Memory B cell (primary cell): ENCODE results near the gene UBC.
"Not testable (repeated sequence)": the region's sequence is repeated elsewhere in the genome, so short reads cannot be mapped to it uniquely, and the experiment has no call there.

Source experiments
- ATAC-seq: fragments of 150-1000 bp; cut with Tn5 transposase; 2 replicates; pipeline ENCODE4 v1.10.0; 2021; ENCODE audit warnings: low read depth, mild to moderate bottlenecking, moderate library complexity
- DNase-seq, 2 donors: peaks; one replicate each; pipeline ENCODE4 v3.0.0; 2022; ENCODE audit warnings: low spot score in 2 of 2
- H3K27ac Mint-ChIP-seq: one replicate; pipeline ENCODE4 v1.8.0; 2022; ENCODE audit warnings: mild to moderate bottlenecking, moderate library complexity, mixed read lengths
- H3K27me3 Mint-ChIP-seq: one replicate; pipeline ENCODE4 v1.8.0; 2022; ENCODE audit warnings: mixed read lengths
- H3K36me3 Mint-ChIP-seq: one replicate; pipeline ENCODE4 v1.8.0; 2022; ENCODE audit warnings: mild to moderate bottlenecking, mixed read lengths
- H3K4me1 Mint-ChIP-seq: one replicate; pipeline ENCODE4 v1.8.0; 2022; ENCODE audit warnings: mixed read lengths
- H3K4me3 Mint-ChIP-seq: one replicate; pipeline ENCODE4 v1.8.0; 2022; ENCODE audit warnings: mild to moderate bottlenecking, moderate library complexity, mixed read lengths
- H3K9me3 Mint-ChIP-seq: one replicate; pipeline ENCODE4 v1.8.0; 2022; ENCODE audit warnings: mixed read lengths

UBC gene

DNA sequence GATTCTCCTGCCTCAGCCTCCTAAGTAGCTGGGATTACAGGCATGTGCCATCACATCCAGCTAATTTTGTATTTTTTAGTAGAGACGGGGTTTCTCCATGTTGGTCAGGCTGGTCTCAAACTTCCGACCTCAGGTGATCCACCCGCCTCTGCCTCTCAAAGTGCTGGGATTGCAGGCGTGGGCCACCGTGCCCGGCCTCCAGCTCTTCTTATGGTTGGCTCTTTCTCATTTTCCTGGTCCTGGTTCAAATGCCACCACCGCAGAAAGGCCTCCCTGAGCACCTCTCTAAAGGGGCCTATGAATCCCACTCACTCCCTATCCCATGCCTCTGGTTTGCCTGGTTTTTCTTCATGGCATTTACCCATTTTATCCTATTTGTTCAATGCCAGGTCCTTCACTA, 11.3 kb upstream of the UBC start:
- H3K9me3 Mint-ChIP-seq, H3K36me3 Mint-ChIP-seq, H3K27me3 Mint-ChIP-seq, H3K4me3 Mint-ChIP-seq, DNase-seq, ATAC-seq: not testable (repeated sequence)
- peak overlapping the region; percentile 99 for H3K27ac Mint-ChIP-seq
- H3K4me1 Mint-ChIP-seq, result peaks cover 32% of the 10 kb centered on the region

DNA sequence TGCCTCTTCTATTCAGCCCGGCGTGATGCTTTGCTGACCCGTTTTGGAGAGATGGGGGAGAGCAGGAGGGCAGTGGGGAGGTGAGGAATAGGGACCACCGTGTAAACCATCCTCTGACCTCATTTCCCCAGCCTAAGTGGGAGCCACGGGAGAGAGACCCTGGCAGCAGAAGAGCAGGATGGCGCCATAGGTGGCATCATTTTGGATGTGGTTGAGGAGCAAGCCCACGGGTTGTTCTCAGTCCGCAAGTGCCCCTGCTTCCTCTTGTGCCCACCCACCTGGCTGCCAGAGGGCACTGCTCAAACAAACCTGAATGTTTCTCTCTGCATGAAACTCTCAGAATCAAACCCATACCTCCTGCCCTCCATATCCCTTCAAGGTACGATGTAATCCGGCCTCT, 10.7 kb upstream of the UBC start:
- peak overlapping the region; percentile 12 for H3K27ac Mint-ChIP-seq
- ATAC-seq (no peak), DNase-seq (no peak)
- H3K4me1 Mint-ChIP-seq, result peaks cover 38% of the 10 kb centered on the region
- H3K4me3 Mint-ChIP-seq, result no peak overlapping the region
- no peaks in the 10 kb centered on the region for H3K9me3 Mint-ChIP-seq
- no peaks in the 10 kb centered on the region for H3K27me3 Mint-ChIP-seq
- no peaks in the 10 kb centered on the region for H3K36me3 Mint-ChIP-seq

DNA sequence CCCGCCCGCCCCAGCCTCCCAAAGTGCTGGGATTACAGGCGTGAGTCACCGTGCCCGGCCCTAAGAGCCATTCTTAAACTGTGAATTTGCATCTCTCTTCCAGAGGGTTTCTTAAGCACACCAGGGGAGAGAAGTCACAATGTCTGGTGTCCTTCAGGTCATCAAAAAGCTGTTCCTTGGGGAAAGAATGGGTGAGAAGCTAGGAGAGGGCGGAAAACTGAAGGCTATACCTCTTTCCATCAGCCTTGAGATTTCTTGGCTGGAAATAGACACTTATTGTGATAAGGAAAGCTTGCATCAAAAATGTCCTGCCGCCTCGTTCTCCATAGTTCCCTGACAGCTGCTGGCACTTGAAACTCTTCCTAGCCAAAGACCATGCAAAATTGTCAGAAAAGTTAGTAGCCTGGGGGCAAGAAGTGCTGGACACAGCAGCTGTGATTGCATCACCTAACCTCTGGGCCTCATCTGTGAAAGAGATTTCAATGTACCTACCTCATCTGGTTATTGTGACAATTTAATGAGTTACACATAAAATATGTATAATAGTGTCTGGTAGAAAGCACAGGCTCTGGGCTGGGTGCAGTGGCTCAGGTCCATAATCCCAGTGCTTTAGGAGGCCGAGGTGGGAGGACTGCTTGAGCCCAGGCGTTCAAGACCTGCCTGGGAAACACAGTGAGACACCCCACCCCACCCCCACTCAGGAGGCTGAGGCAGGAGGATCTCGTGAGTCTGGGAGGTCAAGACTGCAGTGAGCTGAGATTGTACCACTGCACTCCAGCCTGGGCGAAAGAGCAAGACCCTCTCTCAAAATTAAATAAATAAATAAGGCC, 9.7 kb upstream of the UBC start:
- no peak for DNase-seq
- H3K4me3 Mint-ChIP-seq, result no peak overlapping the region
- H3K27me3 Mint-ChIP-seq, result no peaks in the 10 kb centered on the region
- no peaks in the 10 kb centered on the region for H3K9me3 Mint-ChIP-seq
- no peak overlapping the region for H3K27ac Mint-ChIP-seq
- H3K4me1 Mint-ChIP-seq, result peaks cover 42% of the 10 kb centered on the region
- ATAC-seq, result no peak
- H3K36me3 Mint-ChIP-seq, result no peaks in the 10 kb centered on the region

DNA sequence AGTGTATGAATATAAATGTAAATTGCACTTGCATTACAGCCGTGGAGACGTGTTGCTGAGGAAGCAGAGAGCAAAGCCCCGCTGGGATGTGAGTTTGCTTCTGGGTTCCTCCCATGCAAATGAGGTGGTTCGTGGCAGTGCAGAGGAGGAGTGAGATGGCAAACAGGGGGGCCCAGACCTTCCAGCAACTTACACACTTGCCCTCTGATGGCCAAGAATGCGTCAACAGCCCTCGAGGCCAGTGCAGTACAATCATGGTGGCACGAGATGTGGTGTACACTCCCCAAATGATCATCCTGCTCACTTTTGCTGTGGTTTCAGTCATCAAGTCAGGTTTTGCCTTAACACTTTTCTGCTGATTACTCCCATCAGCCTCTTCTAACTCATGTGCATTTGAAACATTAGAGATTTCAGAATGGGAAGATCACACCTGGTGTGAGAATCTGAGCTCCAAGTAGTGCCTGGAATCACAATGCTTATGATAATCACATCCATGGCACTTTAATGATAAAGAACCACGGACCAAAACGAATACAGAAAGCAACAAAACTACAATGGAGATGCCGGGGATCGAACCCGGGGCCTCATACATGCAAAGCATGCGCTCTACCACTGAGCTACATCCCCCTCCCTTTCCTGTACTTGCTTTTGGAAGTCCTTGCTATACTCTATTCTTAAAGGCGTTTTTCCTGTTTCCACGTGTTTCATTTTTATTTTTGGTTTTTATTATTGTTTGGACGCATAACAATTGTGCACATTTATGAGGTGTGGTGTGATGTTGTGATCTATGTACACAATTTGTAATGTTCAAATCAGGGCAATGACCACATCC, 7.0 kb upstream of the UBC start:
- DNase-seq, result peak; percentile 62 to 76
- H3K4me1 Mint-ChIP-seq, result peaks cover 46% of the 10 kb centered on the region
- H3K27ac Mint-ChIP-seq, result peak overlapping the region; percentile 99
- H3K9me3 Mint-ChIP-seq, result no peaks in the 10 kb centered on the region
- H3K36me3 Mint-ChIP-seq, result no peaks in the 10 kb centered on the region
- H3K4me3 Mint-ChIP-seq, result peak overlapping the region; percentile 86
- peak; percentile 62 for ATAC-seq
- H3K27me3 Mint-ChIP-seq, result no peaks in the 10 kb centered on the region

DNA sequence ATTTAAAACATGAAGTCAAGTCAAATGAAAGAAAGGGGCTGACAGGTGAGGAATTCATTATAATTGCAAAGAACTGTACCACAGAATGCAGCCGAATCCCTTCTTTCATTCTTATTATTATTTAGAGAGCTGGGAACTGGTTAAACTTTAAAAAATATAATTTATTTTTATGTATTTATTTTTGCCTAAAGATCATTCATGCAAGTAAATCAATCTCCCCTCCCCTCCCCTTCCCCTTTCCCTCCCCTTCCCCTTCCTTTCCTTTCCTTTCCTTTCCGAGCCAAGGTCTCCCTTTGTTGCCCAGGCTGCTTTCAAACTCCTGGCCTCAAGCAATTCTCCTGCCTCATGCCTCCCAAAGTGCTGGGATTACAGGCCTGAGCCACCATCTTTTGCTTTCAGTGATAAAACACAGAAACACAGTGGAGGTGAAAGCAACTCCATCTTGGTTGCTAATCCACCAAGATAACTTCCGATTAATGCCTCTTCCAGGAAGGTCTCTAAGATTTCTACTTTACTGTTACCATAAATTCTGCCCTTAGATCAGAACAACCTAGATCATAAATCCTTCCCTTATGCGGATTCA, 6.0 kb upstream of the UBC start:
- Mint-ChIP-seq H3K4me3 (peak overlapping the region; percentile 86), H3K9me3 (no peaks in the 10 kb centered on the region), H3K27me3 (no peaks in the 10 kb centered on the region), H3K36me3 (no peaks in the 10 kb centered on the region), H3K27ac (peak overlapping the region; percentile 99), H3K4me1 (peaks cover 47% of the 10 kb centered on the region)
- ATAC-seq (no peak), DNase-seq (no peak)

DNA sequence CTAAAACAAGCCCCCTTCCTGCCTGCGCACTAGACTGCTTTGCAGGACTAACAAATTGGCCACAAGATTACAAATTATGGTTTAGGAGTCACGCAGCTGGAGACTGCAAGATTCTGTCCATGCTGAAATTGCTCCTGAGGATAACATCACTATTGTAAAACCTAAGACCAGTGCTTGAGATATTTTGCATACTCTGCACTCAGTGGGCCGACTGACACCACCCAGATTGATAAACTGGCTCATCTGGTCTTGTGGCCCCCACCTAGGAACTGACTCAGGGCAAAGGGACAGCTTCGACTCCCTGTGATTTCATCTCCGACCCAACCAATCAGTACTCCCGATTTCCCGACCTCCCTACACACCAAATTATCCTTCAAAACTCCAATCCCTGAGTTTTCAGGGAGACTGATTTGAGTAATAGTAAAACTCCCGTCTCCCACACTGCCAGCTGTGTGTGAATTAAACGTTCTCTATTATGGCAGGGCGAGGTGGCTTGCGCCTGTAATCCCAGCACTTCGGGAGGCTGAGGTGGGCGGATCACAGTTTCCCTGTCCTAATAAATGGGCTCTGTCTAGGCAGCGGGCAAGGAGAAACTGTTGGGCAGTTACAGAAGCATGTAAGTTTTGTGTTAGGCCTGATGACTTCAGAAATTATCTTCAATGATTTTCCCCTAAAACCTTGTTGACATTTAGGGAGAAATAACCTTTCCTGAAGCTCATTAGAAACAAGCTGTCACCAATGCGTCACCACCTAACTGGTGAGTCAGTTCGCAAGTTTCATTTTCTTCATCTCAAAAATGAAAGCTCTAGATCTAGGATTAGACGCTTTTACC, 5.3 kb upstream of the UBC start:
- Mint-ChIP-seq H3K27ac (peak overlapping the region; percentile 99), H3K4me3 (peak overlapping the region; percentile 71), H3K36me3 (no peaks in the 10 kb centered on the region), H3K9me3 (no peaks in the 10 kb centered on the region), H3K27me3 (no peaks in the 10 kb centered on the region), H3K4me1 (peaks cover 50% of the 10 kb centered on the region)
- DNase-seq (no peak), ATAC-seq (peak; percentile 17)

DNA sequence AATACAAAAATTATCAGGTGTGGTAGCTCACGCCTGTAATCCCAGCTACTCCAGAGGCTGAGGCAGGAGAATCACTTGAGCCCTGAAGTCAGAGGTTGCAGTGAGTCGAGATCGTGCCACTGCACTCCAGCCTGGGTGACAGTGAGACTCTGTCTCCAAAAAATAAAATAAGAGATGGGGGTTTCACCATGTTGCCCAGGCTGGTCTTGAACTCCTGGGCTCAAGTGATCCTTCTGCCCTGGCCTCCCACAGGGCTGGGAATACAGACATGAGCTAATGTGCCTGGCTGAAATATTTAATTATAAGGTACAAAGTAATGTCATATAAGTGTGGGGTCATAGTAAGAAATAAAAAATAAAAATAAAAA, 4.2 kb upstream of the UBC start:
- not testable (repeated sequence) for H3K36me3 Mint-ChIP-seq, H3K9me3 Mint-ChIP-seq, ATAC-seq, H3K27me3 Mint-ChIP-seq, DNase-seq
- Mint-ChIP-seq H3K4me3 (peak overlapping the region; percentile 79), H3K27ac (peak overlapping the region; percentile 99), H3K4me1 (peaks cover 55% of the 10 kb centered on the region)

DNA sequence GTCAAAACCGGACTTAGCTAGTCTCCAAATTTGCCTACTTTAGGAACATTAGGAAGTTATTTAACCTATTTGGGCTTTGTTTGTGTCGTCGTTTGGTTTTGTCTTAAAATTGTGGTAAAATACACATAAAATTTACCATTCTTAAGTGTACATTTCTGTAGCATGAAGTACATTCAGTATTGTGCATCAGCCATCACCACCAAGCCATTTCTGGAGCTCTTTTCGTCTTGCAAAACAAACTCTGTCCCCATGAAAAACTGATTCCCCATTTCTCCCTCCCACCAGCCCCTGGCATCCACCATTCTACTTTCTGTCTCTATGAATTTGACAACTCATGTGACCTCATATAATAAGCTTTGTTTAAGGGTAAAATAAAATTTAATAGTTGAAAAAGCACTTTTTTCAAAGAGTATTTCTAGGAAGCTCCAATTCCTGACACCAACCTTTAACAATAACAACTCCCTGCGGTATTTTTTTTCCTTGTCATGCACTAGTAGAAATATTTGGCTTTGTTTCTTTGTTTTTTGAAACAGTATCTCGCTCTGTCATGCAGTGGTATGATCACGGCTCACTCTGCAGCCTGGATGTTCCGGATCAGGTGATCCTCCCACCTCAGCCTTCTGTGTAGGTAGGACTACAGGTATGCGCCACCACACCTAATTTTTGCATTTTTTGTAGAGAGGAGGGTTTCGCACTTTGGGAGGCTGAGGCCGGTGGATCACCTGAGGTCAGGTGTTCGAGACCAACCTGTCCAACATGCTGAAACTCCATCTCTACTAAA, 3.6 kb upstream of the UBC start:
- H3K4me3 Mint-ChIP-seq, result peak overlapping the region; percentile 79
- peak overlapping the region; percentile 99 for H3K27ac Mint-ChIP-seq
- no peaks in the 10 kb centered on the region for H3K27me3 Mint-ChIP-seq
- DNase-seq, result no peak
- no peak for ATAC-seq
- no peaks in the 10 kb centered on the region for H3K9me3 Mint-ChIP-seq
- peaks cover 12% of the 10 kb centered on the region for H3K36me3 Mint-ChIP-seq
- H3K4me1 Mint-ChIP-seq, result peaks cover 61% of the 10 kb centered on the region

DNA sequence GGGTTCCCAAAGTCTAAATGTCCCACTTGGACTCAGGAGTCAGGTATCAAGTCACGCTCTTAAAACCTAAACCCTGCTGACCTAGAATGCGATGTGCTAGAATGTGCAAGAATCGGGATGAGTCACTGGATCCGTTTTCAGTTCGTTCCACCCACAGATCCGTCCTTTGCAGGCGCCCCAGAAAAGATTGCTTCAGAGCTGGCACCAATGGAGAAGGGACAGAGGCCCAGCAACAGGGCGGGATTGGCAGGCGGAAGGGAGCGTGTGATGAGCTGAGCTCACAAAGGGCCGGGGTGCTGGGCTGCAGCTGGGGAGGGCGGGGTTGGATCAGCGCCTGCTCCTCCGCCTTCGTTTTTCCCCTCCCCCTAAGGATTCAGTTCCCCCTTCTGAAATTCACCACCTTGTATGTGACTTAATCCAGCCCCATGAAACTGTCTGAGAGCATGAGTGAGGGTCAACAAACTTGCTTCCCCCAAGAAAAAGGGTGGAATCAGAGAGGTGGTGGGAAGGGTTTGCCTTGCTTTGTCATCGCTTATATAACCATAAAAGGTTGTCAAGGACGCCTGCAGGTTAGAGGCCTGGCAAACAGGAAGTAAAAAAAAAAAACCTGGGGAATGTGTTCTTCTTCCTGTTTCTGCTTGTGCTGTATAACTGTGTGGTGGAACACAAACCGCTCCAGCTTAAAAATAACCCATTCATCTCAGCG, 2.8 kb upstream of the UBC start:
- Mint-ChIP-seq H3K4me1 (peaks cover 68% of the 10 kb centered on the region), H3K27ac (peak overlapping the region; percentile 99), H3K27me3 (no peaks in the 10 kb centered on the region), H3K4me3 (peak overlapping the region; percentile 71), H3K9me3 (no peaks in the 10 kb centered on the region), H3K36me3 (peaks cover 19% of the 10 kb centered on the region)
- peak; percentile 73 to 88 for DNase-seq
- ATAC-seq, result peak; percentile 64

DNA sequence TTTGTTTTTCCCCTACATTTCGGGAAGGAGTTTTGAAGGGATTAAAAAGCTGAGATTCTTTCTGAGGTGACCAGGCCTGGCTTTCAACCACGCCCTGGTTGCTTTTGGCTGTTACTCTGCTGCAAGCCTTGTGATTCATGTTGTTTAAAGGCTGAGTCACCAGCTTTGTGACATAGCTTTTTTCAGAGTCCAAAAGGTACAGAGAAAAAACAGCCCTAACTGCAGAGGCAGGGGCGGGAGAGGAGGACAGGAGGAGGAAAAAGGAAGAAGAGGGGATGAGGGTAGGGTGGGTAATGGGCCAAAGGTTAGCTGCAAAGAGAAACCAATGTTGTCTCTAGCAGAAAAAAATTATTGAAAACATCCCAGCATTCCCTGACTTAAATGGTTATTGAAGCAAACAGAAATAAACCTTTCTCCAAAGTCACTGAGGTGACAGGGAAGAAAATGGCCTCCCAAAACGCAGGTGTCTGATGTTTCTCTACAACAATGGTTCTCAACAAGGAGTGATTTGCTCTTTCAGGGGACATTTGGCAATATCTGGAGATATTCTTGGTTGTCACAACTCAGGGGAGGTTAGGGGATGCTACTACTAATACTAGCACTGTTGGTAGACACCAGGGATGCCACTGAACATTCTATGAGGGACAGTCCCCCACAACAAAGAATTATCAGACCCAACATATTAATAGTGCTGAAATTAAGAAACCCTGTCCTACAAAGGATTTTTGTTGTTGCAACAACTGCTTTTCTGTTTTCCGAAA, 2.1 kb upstream of the UBC start:
- DNase-seq, result no peak
- Mint-ChIP-seq H3K36me3 (peaks cover 19% of the 10 kb centered on the region), H3K4me3 (peak overlapping the region; percentile 77), H3K27me3 (no peaks in the 10 kb centered on the region), H3K9me3 (no peaks in the 10 kb centered on the region), H3K4me1 (peaks cover 63% of the 10 kb centered on the region), H3K27ac (peak overlapping the region; percentile 99)
- ATAC-seq, result no peak

DNA sequence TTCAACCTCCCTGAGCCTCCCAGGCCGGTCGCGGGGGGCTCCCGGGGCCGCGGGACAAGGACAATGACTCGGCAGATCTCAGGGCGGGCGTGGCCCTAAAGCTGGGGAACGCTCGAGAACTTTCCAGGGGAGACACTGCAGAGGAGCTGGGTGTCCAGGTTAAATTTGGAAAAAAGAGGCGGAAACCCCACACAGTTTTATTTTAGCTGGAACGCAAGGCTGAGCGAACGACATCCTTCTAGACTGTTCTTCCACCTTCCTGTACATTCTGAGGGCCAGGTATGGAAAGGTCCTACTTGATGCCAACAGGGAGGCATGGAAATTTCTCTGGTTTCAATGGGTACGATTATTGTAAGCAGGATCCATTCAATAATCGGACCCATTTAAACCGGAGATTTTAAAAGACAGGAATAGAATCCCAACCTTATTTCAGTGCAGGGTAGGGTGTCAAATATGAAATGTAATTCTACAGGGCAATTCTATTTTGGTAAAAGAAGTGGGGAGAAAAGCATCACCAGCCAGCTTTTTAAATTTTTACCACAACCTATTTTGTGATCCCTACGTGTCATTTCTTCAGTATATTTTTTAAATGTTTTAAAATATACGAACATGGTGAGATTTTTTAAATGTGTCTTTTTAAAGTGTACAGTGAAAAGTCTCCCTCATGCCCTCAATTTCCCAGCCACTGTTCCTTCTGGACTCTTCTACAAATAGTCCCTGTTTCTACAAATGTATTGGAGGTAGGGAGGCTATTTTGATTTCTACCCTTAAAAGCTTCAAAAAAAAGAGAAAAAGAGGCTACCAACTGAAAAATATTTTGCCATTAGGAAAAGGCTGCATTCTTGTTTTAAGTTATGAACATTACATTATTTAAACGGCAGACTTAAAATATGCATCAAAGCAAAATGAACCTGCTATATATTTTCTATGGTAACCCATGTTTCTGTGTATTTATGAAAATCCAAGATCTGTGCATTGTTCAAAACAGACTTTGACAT, 1.1 kb upstream of the UBC start:
- ATAC-seq (no peak), DNase-seq (no peak)
- Mint-ChIP-seq H3K4me3 (peak overlapping the region; percentile 99), H3K27me3 (no peaks in the 10 kb centered on the region), H3K27ac (peak overlapping the region; percentile 99), H3K36me3 (peaks cover 26% of the 10 kb centered on the region), H3K4me1 (peaks cover 61% of the 10 kb centered on the region), H3K9me3 (no peaks in the 10 kb centered on the region)
